Activated B cell treated with CpG ODN at 0.5 μM for 24 hours (primary cell): Measurements from ENCODE around the gene TLNRD1. TPM values are rescaled to one million over a fixed set of nuclear protein-coding genes. Genes with fewer than 3 reads are reported as not detected.

Source experiments
- ATAC-seq: fragments of 200-7000 bp; cut with Tn5 transposase; one replicate; pipeline ENCODE4 v1.10.0; 2021; ENCODE audit warnings: low read depth, mild to moderate bottlenecking, moderate library complexity
- CTCF ChIA-PET: fragments of 350-600 bp; sonication (Branson Sonifier 250); formaldehyde crosslinking; loops from one replicate; lab custom pipeline; 2021; ENCODE audit warnings: antibody characterized with exemption; lab: Charles Lee
- POLR2A ChIA-PET: fragments of 350-600 bp; sonication (Branson Sonifier 250); formaldehyde crosslinking; loops from one replicate; lab custom pipeline; 2021; ENCODE audit warnings: antibody characterized with exemption; lab: Charles Lee
- DNase-seq: peaks from one replicate; pipeline ENCODE4 v3.0.0; 2022
- H3K27ac Mint-ChIP-seq: one replicate; pipeline ENCODE4 v1.8.0; 2020; ENCODE audit warnings: mixed read lengths
- H3K27me3 Mint-ChIP-seq: one replicate; pipeline ENCODE4 v1.8.0; 2021; ENCODE audit warnings: mixed read lengths
- H3K36me3 Mint-ChIP-seq: one replicate; pipeline ENCODE4 v1.8.0; 2021; ENCODE audit warnings: low read depth, mixed read lengths
- H3K4me1 Mint-ChIP-seq: one replicate; pipeline ENCODE4 v1.8.0; 2021; ENCODE audit warnings: mixed read lengths
- H3K4me3 Mint-ChIP-seq: one replicate; pipeline ENCODE4 v1.8.0; 2020; ENCODE audit warnings: mild to moderate bottlenecking, mixed read lengths
- H3K9me3 Mint-ChIP-seq: one replicate; pipeline ENCODE4 v1.8.0; 2020; ENCODE audit warnings: mixed read lengths
- CTCF ChIP-seq: fragments of 200-600 bp; IDR thresholded peaks from one replicate; pipeline ENCODE4 v1.8.0; 2022; ENCODE audit warnings: antibody characterized with exemption, mild to moderate bottlenecking
- intact Hi-C: fragments of 100-400 bp; cut with micrococcal nuclease; formaldehyde crosslinking; loops from one replicate; pipeline ENCODE4 v1.15.1; 2024
- total RNA-seq: library from RNA; stranded (reverse); gene quantifications from 2 replicates; pipeline ENCODE4 v1.2.3, GENCODE V29; 2022

TLNRD1 gene
- total RNA-seq, 1 donor from 2014 or later, result 25.7 TPM

GRCh38 chr15:81010086-81010485 is 9.4 kb downstream of the TLNRD1 start:
- H3K4me3 Mint-ChIP-seq, result no peak overlapping the region
- DNase-seq (no peak), ATAC-seq (no peak)
- H3K27ac Mint-ChIP-seq, result no peak overlapping the region
- H3K9me3 Mint-ChIP-seq, result no peaks in the 10 kb centered on the region
- no peaks in the 10 kb centered on the region for H3K27me3 Mint-ChIP-seq
- ChIA-PET POLR2A (interaction anchor here (0.7 kb wide), 2 partner anchors 19 to 34 kb away, joined by 7 to 10 read pairs; no protein-coding TSS in a partner anchor), CTCF (no interaction called here)
- intact Hi-C loops, result no loop called here
- no peak for TF ChIP-seq CTCF
- peaks cover 40% of the 10 kb centered on the region for H3K4me1 Mint-ChIP-seq
- peaks cover 13% of the 10 kb centered on the region for H3K36me3 Mint-ChIP-seq

- no peak overlapping the region for H3K27ac Mint-ChIP-seq
Measured at GRCh38 chr15:81011593-81011992, 10.9 kb downstream of the TLNRD1 start.

GRCh38 chr15:81012588-81012987 is 11.9 kb downstream of the TLNRD1 start:
- ChIA-PET POLR2A (interaction anchor here (1.8 kb wide), 1 partner anchor 11 kb away, joined by 3 read pairs; no protein-coding TSS in a partner anchor), CTCF (no interaction called here)
- intact Hi-C loops, result no loop called here
- no peaks in the 10 kb centered on the region for H3K27me3 Mint-ChIP-seq
- H3K4me3 Mint-ChIP-seq, result no peak overlapping the region
- H3K4me1 Mint-ChIP-seq, result peaks cover 26% of the 10 kb centered on the region
- no peak overlapping the region for H3K27ac Mint-ChIP-seq
- ATAC-seq, result no peak
- TF ChIP-seq CTCF, result no peak
- no peaks in the 10 kb centered on the region for H3K9me3 Mint-ChIP-seq
- H3K36me3 Mint-ChIP-seq, result peaks cover 7% of the 10 kb centered on the region
- no peak for DNase-seq

More at GRCh38 chr15:81011593-81011992, 10.9 kb downstream of the TLNRD1 start:
- intact Hi-C loops, result no loop called here
- peaks cover 10% of the 10 kb centered on the region for H3K36me3 Mint-ChIP-seq
- ChIA-PET CTCF (no interaction called here), POLR2A (interaction anchor here (1.8 kb wide), 1 partner anchor 10 kb away, joined by 3 read pairs; no protein-coding TSS in a partner anchor)
- no peaks in the 10 kb centered on the region for H3K9me3 Mint-ChIP-seq
- DNase-seq (no peak), ATAC-seq (no peak)
- no peaks in the 10 kb centered on the region for H3K27me3 Mint-ChIP-seq
- no peak overlapping the region for H3K4me3 Mint-ChIP-seq
- H3K4me1 Mint-ChIP-seq, result peaks cover 34% of the 10 kb centered on the region
- no peak for TF ChIP-seq CTCF

GRCh38 chr15:81013396-81013929 is 12.7 kb downstream of the TLNRD1 start:
- CTCF ChIA-PET, result no interaction called here
- POLR2A ChIA-PET, result no interaction called here
- no peak overlapping the region for H3K27ac Mint-ChIP-seq

More at GRCh38 chr15:81013396-81013929, 12.7 kb downstream of the TLNRD1 start:
- DNase-seq (no peak), ATAC-seq (no peak)
- Mint-ChIP-seq H3K9me3 (no peaks in the 10 kb centered on the region), H3K4me1 (peaks cover 19% of the 10 kb centered on the region), H3K27me3 (no peaks in the 10 kb centered on the region), H3K36me3 (peaks cover 7% of the 10 kb centered on the region), H3K4me3 (no peak overlapping the region)
- TF ChIP-seq CTCF, result no peak
- intact Hi-C loops, result no loop called here
